OCI-LY3 (cell line): ENCODE measurements around the gene STK32A.

Source experiments
- EZH2phosphoT487 ChIP-seq: fragments of 200-600 bp; shearing (Covaris generic); IDR thresholded peaks from 2 replicates; pipeline ENCODE4 v1.6.1; 2018; ENCODE audit warnings: antibody characterized with exemption, mixed run types, low read depth
- TF ChIP-seq, protein P1 (sequence below): fragments of 200-600, 300-600 bp; sonication (generic); IDR thresholded peaks from 2 replicates; pipeline ENCODE4 v1.5.1; 2014; ENCODE audit warnings: antibody characterized with exemption, low read length, low read depth

DNA sequence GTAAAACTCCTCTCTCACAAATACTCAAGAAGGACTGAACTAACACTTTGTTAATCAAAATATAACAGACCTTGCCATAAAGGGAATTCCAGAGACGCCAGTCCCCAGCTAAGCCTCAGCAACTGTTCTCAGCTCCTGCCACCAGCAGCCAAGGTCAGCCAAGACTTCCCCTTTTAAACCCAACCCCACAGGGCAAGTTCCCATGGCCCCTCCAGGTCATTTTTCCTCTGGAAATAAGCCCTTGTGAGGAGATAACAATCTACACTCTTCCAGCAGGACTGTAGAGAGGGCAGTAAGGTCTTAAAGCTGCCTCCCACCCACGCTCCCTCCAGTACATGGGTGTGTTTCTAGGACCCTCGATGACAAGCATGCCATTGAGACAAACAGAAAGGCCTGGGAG lies 196.8 kb downstream of the STK32A start:
- TF ChIP-seq, protein P1, sequence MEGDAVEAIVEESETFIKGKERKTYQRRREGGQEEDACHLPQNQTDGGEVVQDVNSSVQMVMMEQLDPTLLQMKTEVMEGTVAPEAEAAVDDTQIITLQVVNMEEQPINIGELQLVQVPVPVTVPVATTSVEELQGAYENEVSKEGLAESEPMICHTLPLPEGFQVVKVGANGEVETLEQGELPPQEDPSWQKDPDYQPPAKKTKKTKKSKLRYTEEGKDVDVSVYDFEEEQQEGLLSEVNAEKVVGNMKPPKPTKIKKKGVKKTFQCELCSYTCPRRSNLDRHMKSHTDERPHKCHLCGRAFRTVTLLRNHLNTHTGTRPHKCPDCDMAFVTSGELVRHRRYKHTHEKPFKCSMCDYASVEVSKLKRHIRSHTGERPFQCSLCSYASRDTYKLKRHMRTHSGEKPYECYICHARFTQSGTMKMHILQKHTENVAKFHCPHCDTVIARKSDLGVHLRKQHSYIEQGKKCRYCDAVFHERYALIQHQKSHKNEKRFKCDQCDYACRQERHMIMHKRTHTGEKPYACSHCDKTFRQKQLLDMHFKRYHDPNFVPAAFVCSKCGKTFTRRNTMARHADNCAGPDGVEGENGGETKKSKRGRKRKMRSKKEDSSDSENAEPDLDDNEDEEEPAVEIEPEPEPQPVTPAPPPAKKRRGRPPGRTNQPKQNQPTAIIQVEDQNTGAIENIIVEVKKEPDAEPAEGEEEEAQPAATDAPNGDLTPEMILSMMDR: no peak
- no peak for TF ChIP-seq EZH2phosphoT487
